HAP-1 (cell line): Measurements from ENCODE around the gene H1-8.

Experiments
- DNase-seq, 2 experiments: peaks; one replicate each; pipeline ENCODE4 v3.0.0-alpha.2; 2016 to 2020; ENCODE audit warnings: low spot score in 2 of 2
- H3K27me3 ChIP-seq: fragments of 250-450 bp; sonication (Bioruptor Pico); 2 replicates; pipeline ENCODE4 v1.5.1; 2020; ENCODE audit warnings: low read depth, mild to moderate bottlenecking, moderate library complexity
- H3K36me3 ChIP-seq: fragments of 250-450 bp; sonication (Bioruptor Pico); replicated peaks from 2 replicates; pipeline ENCODE4 v1.5.1; 2020; ENCODE audit warnings: mild to moderate bottlenecking
- H3K4me1 ChIP-seq: fragments of 250-450 bp; sonication (Bioruptor Pico); 2 replicates; pipeline ENCODE4 v1.5.1; 2020; ENCODE audit warnings: mild to moderate bottlenecking
- H3K4me3 ChIP-seq: fragments of 250-450 bp; sonication (Bioruptor Pico); 2 replicates; pipeline ENCODE4 v1.5.1; 2020; ENCODE audit warnings: mild to moderate bottlenecking, moderate library complexity
- H3K9me3 ChIP-seq: fragments of 250-450 bp; sonication (Bioruptor Pico); 2 replicates; pipeline ENCODE4 v1.5.1; 2020; ENCODE audit warnings: mild to moderate bottlenecking, moderate library complexity
- in situ Hi-C: fragments of 300-500 bp; cut with MboI; formaldehyde crosslinking; loops from 3 replicates; pipeline ENCODE4 v1.14.3; 2020; ENCODE audit warnings: low sequenced_read_pairs, inconsistent platforms, mixed read lengths

H1-8 gene

DNA sequence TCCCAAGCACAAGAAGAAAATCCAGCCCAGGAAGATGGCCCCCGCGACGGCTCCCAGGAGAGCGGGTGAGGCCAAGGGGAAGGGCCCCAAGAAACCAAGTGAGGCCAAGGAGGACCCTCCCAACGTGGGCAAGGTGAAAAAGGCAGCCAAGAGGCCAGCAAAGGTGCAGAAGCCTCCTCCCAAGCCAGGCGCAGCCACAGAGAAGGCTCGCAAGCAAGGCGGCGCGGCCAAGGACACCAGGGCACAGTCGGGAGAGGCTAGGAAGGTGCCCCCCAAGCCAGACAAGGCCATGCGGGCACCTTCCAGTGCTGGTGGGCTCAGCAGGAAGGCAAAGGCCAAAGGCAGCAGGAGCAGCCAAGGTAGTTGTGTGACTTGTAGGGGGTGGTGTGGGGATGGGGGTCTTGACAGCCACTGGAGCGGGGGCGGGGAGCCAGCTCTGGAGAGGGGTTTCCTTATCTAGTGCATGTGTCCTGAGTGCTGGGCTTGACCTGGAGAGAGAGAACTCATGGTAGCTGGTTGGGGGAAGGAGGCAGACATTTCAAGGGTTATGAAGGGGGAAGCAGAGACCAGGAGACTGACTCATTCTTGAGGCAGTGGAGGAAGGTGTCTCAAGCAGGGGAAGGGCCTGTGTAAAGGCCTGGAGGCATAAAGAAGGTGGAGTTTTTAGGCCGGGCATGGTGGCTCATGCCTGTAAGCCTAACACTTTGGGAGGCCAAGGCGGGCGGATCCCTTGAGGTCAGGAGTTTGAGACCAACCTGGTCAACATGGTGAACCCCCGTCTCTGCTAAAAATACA is 6.2 kb downstream of the H1-8 start:
- DNase-seq, result no peak
- in situ Hi-C loops, result no loop called here
- H3K4me1 ChIP-seq, result no peaks in the 10 kb centered on the region; the same call in 1 of the 2 replicates
- H3K4me3 ChIP-seq, result no peak overlapping the region
- no peaks in the 10 kb centered on the region for H3K36me3 ChIP-seq
- no peaks in the 10 kb centered on the region for H3K27me3 ChIP-seq
- no peaks in the 10 kb centered on the region for H3K9me3 ChIP-seq

DNA sequence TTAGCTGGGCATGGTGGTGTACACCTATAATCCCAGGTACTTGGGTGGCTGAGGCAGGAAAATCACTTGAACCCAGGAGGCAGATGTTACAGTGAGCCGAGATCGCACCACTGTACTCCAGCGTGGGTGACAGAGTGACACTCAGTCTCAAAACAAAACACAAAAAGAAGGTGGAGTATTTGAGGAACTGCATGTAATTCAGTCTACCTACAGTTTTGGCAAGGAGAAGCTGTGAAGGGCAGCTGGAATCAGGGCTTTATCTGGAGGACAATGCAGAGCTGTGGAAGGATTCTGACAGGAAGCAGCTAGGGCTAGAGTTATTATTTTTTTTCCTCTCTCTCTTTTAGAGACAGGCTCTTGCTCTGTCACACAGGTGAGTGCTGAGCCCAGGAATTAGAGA is 6.8 kb downstream of the H1-8 start:
- Histone ChIP-seq H3K36me3 (no peaks in the 10 kb centered on the region), H3K4me3 (no peak overlapping the region), H3K9me3 (no peaks in the 10 kb centered on the region), H3K27me3 (no peaks in the 10 kb centered on the region), H3K4me1 (no peaks in the 10 kb centered on the region; the same call in 1 of the 2 replicates)
- in situ Hi-C loops, result no loop called here
- DNase-seq, result no peak

DNA sequence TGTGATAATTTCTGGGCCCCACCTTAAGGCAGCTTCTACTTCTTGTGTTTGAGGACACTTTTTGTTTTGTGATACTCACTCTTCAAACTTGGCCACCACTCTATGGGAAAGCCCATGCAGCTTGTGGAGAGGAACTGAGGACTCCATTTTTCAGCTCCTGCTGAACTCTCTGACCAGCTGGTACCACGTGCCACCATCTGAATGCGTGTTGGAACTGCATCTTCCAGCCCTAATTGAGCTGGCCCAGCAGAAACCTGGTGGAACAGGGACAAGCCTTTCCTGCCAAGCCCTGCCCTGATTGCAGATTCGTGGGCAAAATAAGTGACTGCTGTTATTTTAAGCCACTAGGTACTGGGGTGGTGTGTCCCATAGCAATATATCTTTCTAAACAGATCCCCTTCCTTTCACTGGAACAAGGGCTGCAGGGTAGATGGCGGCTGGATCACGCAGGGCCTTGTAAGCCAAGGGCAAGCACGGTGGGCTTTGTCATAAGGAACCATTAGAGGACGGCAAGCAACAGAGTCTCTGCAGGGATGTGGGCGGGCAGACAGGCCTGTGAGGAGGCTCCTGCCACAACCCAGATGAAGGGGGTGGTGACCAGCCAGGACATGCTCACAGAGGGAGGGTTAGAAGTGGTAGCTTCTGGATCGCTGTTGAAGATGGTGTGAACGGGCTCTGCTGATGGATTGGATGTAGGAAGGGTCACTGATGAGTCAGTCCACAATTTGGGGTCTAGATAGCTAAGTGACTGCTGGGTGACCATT is 9.5 kb downstream of the H1-8 start:
- no peaks in the 10 kb centered on the region for H3K4me1 ChIP-seq
- DNase-seq, result no peak
- no peaks in the 10 kb centered on the region for H3K9me3 ChIP-seq
- H3K36me3 ChIP-seq, result no peaks in the 10 kb centered on the region
- in situ Hi-C loops, result no loop called here
- H3K4me3 ChIP-seq, result no peak overlapping the region
- H3K27me3 ChIP-seq, result no peaks in the 10 kb centered on the region

DNA sequence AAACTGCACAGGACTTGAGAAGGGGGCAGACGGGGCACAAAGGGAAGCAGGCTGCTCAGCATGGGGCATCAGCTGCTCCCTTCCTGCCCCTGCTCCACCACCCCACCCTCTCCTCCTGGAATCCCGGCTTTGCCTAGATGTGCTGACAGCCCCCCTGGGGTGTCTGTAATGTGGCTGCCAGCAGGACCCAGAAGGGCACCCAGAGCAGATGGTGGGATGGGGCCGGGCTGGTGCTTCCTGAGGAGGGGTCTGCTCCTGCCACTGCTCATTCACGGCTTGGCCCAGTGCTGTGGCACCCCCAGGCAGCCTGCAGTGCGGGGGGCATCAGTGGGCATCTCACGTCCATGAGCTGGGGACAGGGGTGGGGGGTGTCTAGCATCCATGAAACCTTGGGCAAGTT is 10.2 kb downstream of the H1-8 start:
- H3K9me3 ChIP-seq, result no peaks in the 10 kb centered on the region
- DNase-seq, result no peak
- no peak overlapping the region for H3K4me3 ChIP-seq
- in situ Hi-C loops, result no loop called here
- H3K36me3 ChIP-seq, result no peaks in the 10 kb centered on the region
- H3K27me3 ChIP-seq, result no peaks in the 10 kb centered on the region
- no peaks in the 10 kb centered on the region for H3K4me1 ChIP-seq

DNA sequence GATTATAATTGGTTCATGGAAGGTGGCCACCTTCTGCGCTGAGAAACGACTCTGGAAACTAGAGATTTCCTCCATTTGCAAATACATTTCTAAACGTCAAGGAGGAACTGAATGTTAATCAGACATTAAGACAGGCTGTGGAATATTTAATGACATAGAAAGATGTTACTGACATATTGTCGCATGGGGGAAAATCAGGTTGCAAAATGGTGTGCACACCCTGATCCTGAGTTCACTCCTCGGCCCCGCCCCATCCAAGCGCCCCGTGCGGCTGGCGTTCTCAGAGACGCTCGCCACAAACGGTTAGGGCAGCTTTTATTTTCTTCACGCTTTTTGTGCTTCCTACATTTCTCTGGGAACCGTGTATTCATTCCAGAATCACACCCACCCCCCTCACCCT is 10.7 kb downstream of the H1-8 start:
- no peak for DNase-seq
- no peak overlapping the region for H3K4me3 ChIP-seq
- no peaks in the 10 kb centered on the region for H3K27me3 ChIP-seq
- no peaks in the 10 kb centered on the region for H3K4me1 ChIP-seq
- in situ Hi-C loops, result no loop called here
- no peaks in the 10 kb centered on the region; the same call in 1 of the 2 replicates for H3K36me3 ChIP-seq
- H3K9me3 ChIP-seq, result no peaks in the 10 kb centered on the region

DNA sequence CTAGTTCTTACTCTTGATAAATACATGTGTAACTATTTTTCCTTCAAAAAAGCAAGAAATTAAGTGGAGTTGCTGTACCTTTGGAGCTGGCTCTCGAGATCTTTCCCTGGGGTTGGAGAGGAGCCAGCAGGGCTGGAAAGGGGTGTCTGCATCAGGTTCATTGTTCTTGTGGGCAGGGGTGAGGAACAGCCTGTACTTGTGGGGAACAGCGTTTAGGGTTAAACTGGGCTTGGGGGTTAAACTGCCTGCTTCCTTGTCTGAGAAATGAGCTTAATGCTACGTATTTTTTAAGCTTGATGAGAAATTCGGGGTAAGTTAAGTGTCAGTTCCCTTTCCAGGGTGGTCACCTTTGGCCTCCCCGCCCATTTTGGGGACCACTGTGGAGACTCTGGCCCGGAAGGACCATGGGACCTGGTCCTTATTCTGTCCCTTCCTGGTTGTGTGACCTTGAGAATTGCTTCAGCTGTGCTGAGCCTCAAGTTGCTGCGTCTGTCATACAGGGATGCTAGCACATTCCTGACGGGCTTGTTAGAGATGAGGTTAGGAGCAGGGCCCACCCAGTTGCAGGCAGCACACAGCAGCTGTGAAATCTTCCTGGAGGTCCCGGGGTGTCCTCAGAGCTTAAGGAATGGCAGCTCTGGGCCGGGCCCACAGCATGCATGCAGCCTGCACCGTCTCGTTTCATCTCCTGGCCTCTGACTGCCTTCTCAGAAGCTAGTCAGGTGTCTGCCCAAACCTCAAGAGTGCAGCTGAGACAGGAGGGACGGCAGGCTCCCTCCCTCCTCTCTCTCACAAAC is 11.6 kb downstream of the H1-8 start:
- Histone ChIP-seq H3K36me3 (no peaks in the 10 kb centered on the region; the same call in 1 of the 2 replicates), H3K9me3 (no peaks in the 10 kb centered on the region), H3K4me3 (no peak overlapping the region), H3K4me1 (no peaks in the 10 kb centered on the region), H3K27me3 (no peaks in the 10 kb centered on the region)
- in situ Hi-C loops, result no loop called here
- no peak for DNase-seq

DNA sequence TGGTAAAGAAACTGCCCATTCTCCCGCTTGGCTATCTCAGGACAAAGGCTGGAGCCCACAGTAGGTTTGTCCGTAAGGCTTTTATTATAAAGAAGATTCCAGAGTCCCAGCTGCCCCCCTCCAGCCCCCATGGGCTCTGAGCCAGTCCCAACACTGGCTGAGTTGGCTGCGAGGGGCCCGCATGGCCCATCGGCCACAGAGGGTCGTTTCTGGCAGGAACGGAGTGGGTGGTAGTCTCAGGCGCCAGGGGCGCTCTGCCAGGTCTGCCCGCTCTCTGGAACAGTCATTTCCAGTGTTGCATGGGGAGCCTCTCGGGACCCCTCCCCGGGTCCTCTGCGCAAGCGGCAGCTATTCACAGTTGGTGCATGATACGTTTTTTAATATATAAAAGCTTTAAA is 12.2 kb downstream of the H1-8 start:
- Histone ChIP-seq H3K4me1 (no peaks in the 10 kb centered on the region), H3K9me3 (no peaks in the 10 kb centered on the region), H3K4me3 (no peak overlapping the region), H3K27me3 (no peaks in the 10 kb centered on the region), H3K36me3 (no peaks in the 10 kb centered on the region; the same call in 1 of the 2 replicates)
- no peak for DNase-seq
- in situ Hi-C loops, result no loop called here

DNA sequence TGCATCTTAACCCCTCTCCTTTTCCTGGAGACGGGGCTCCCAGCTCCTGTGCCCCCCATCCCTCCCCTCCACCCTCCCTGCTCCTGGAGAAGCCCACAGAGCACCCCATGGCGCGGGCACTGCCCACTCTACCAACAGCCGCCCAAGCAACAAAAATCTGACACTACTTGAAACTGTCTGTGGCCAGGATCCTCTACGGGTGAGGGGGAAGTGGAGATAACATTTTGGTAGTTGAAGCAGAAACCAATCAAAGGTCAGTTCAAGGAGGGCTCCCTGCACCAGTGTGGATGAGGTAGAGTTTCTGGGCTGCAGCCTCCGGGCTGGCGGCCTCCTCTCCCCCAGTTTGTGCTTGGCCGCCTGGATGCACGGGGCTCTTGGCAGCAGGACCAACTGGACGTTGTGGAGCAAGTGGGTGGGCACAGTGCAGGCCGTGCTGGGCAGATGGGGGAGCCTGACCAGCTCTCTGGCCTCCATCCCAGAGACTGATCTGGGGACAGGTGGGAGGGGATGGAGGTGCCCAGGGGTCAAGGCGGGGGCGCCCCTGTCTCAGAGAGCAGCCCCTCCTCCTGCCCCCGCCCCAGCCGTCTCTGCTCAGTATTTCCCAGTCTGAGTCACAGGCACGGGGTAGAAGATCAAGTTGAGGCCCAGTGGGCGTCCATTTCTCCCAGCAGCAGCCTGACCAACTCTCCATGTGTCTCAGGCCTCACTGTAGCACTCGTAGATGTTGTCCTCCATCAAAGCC is 12.8 kb downstream of the H1-8 start:
- H3K36me3 ChIP-seq, result no peaks in the 10 kb centered on the region; the same call in 1 of the 2 replicates
- in situ Hi-C loops, result no loop called here

DNA sequence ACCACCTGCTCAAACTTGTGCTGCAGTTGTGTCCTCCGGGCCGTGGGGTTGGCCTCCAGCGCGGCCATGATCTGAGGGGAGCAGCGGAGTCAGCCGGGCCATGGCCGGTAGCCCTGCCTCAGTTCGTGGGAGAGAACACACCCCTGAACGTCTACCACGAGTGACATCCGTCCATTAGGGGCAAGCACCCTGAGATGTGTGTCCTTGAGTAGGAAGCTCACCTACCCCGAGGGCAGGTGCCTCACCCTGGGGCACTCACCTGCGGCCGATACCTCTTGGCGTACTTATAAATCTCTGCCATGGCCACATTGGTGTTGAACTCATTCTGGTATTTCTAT is 13.4 kb downstream of the H1-8 start:
- Histone ChIP-seq H3K4me1 (no peaks in the 10 kb centered on the region), H3K27me3 (no peaks in the 10 kb centered on the region), H3K36me3 (no peaks in the 10 kb centered on the region; the same call in 1 of the 2 replicates), H3K4me3 (no peak overlapping the region), H3K9me3 (no peaks in the 10 kb centered on the region)
- in situ Hi-C loops, result no loop called here
- DNase-seq, result no peak

More for the DNA sequence above, 12.8 kb downstream of the H1-8 start:
- Histone ChIP-seq H3K9me3 (no peaks in the 10 kb centered on the region), H3K27me3 (no peaks in the 10 kb centered on the region), H3K4me3 (no peak overlapping the region), H3K4me1 (no peaks in the 10 kb centered on the region)
- no peak for DNase-seq

DNA sequence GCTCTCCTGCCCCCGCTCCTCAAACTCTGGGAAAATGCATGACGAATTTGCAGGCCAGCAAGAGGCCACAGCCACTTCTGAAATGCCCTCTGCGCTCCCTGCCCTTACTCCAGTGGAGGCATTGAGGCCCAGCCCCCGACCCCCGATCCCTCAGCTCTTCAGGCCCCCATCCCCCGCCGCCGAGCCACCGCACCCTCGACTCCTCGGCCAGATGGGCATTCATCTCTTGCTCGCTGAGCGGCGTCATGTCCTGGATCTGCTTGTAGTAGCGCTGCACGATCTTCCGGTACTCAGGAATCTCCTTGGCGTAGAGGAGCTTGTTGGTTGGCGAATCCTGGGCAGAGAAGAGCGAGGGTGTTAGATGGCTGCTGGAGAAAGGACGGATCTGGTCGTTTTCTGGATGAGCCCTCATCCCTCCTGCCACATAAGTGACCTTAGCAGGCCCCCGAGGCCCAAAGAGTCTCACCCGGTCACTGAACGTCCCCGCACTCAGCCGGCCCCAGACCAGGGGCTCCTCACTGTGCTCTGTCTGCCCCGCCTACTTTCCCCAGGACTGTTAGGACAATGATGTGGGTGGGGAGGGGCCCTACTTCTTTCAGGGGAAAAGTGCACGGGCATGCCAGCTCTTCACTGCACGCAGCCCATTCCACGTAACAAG is 14.0 kb downstream of the H1-8 start:
- Histone ChIP-seq H3K36me3 (peaks cover under 1% of the 10 kb centered on the region; the same call in 1 of the 2 replicates), H3K27me3 (no peaks in the 10 kb centered on the region), H3K4me3 (no peak overlapping the region), H3K9me3 (no peaks in the 10 kb centered on the region), H3K4me1 (no peaks in the 10 kb centered on the region)
- no peak for DNase-seq
- in situ Hi-C loops, result no loop called here

DNA sequence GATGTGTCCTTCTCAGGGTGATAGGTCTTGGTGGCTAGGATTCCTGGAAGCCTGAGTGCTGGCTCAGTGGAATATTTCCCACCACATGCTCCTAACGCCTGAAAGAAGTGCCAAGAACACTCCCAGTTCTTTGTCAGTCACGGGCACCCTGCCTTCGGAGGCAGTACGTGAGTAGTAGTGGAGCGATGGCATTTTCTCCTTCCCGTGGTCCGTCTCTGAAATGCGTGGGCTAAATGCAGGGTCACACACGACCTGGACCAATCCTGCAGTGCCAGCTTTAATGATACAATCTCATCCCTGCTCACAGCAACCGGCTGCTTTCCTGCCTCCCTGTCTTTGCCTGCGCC is 14.5 kb downstream of the H1-8 start:
- in situ Hi-C loops, result no loop called here
- no peak for DNase-seq
- Histone ChIP-seq H3K4me3 (no peak overlapping the region), H3K36me3 (peaks cover 5% of the 10 kb centered on the region; the same call in 1 of the 2 replicates), H3K9me3 (no peaks in the 10 kb centered on the region), H3K4me1 (no peaks in the 10 kb centered on the region), H3K27me3 (no peaks in the 10 kb centered on the region)

DNA sequence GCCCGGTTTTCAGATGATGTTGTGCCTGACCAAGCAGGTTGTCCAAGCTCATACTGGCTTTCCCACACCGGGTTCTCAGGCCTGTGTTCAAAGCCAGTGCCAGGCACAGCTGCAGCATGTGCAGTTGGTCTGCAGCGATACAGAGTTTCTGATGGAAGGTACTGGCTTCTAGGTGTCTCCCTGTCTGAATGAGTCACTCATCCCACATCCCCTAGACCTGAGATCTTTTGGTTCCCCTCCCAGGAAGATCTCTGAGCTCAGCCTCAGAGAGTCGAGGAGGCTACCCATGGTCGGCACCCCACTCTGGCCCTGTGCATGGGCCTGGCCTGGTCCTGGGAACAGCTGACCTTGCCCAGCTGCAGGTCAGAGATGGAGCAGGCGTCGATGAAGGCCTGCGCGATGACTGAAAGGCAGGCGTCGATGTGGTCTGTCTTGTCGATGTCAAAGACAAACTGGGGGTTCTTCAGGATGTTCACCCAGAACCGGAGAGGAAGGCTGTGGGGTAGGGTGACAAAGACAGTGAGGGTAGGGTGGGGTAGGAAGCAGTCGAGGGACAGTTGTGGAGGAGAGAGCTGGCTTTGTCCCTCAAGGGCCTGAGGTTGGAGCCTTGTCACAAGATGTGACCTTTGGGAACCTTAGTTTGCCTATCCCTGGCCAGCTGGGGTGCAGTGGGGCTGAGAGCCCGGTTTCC is 15.3 kb downstream of the H1-8 start:
- H3K36me3 ChIP-seq, result peaks cover 9% of the 10 kb centered on the region; the same call in 1 of the 2 replicates
- no peaks in the 10 kb centered on the region for H3K9me3 ChIP-seq
- DNase-seq, result no peak
- H3K4me1 ChIP-seq, result no peaks in the 10 kb centered on the region
- in situ Hi-C loops, result no loop called here
- H3K4me3 ChIP-seq, result no peak overlapping the region
- H3K27me3 ChIP-seq, result no peaks in the 10 kb centered on the region
